ENCODE measurements around the gene ABHD17A.

The ABHD17A gene

GRCh38 chr19:1843116-1843515, 42.2 kb downstream of the ABHD17A start:
- TF ChIP-seq CTCF (IDR thresholded peaks at IDR 0.05; ENCODE audit: control extremely low read depth, extremely low read depth, low read depth, missing control alignments), result no peak
- ChIA-PET CTCF (interaction anchor here (1.3 to 4.6 kb wide), 3 partner anchors 17 to 297 kb away, joined by 3 to 19 read pairs (median 4); no protein-coding TSS in a partner anchor), POLR2A (no interaction called here)
- no peak for DNase-seq (ENCODE audit: extremely low spot score)

GRCh38 chr19:1841209-1841924, 43.9 kb downstream of the ABHD17A start:
- no peak for DNase-seq (ENCODE audit: extremely low spot score)
- TF ChIP-seq CTCF (IDR thresholded peaks at IDR 0.05; ENCODE audit: control extremely low read depth, extremely low read depth, low read depth, missing control alignments), result no peak
- CTCF ChIA-PET, result interaction anchor here (1.2 to 7.1 kb wide), 5 partner anchors 12 to 87 kb away, joined by 3 to 152 read pairs (median 3); no protein-coding TSS in a partner anchor
- POLR2A ChIA-PET, result no interaction called here

GRCh38 chr19:1840541-1841115, 44.7 kb downstream of the ABHD17A start:
- no peak for DNase-seq (ENCODE audit: extremely low spot score)
- TF ChIP-seq CTCF (IDR thresholded peaks at IDR 0.05; ENCODE audit: control extremely low read depth, extremely low read depth, low read depth, missing control alignments), result no peak
- ChIA-PET CTCF (interaction anchor here (0.6 to 7.1 kb wide), 3 partner anchors 12 to 24 kb away, joined by 3 to 152 read pairs (median 3); no protein-coding TSS in a partner anchor), POLR2A (interaction anchor here (0.9 kb wide), 1 partner anchor 36 kb away, joined by 3 read pairs; no protein-coding TSS in a partner anchor)

GRCh38 chr19:1839658-1840540, 45.4 kb downstream of the ABHD17A start:
- CTCF ChIA-PET, result interaction anchor here (0.6 to 7.1 kb wide), 6 partner anchors 13 to 168 kb away, joined by 3 to 152 read pairs (median 3); no protein-coding TSS in a partner anchor
- POLR2A ChIA-PET, result interaction anchor here (0.6 to 0.9 kb wide), 2 partner anchors 37 to 250 kb away, joined by 3 read pairs; no protein-coding TSS in a partner anchor
- TF ChIP-seq CTCF (IDR thresholded peaks at IDR 0.05; ENCODE audit: control extremely low read depth, extremely low read depth, low read depth, missing control alignments), result no peak

GRCh38 chr19:1837625-1838105, 47.6 kb downstream of the ABHD17A start:
- TF ChIP-seq CTCF (IDR thresholded peaks at IDR 0.05; ENCODE audit: control extremely low read depth, extremely low read depth, low read depth, missing control alignments), result peak; percentile 95
- POLR2A ChIA-PET, result no interaction called here
- DNase-seq (ENCODE audit: extremely low spot score), result peak; percentile 85
- CTCF ChIA-PET, result interaction anchor here (0.7 to 7.1 kb wide), 24 partner anchors 9 to 264 kb away, joined by 3 to 152 read pairs (median 3); partner anchors contain the start of genes ATP8B3 and REXO1

More at GRCh38 chr19:1839658-1840540, 45.4 kb downstream of the ABHD17A start:
- DNase-seq (ENCODE audit: extremely low spot score), result no peak

- ChIA-PET POLR2A (no interaction called here), CTCF (interaction anchor here (0.8 to 7.1 kb wide), 13 partner anchors 10 to 253 kb away, joined by 3 to 152 read pairs (median 7); partner anchors contain the start of gene REXO1)
- DNase-seq (ENCODE audit: extremely low spot score), result no peak
- TF ChIP-seq CTCF (IDR thresholded peaks at IDR 0.05; ENCODE audit: control extremely low read depth, extremely low read depth, low read depth, missing control alignments), result no peak
Measured at GRCh38 chr19:1837222-1837565, 48.1 kb downstream of the ABHD17A start.

All from GM10248 (cell line).